ENCODE data around the gene SPG7.

SPG7 gene

DNA sequence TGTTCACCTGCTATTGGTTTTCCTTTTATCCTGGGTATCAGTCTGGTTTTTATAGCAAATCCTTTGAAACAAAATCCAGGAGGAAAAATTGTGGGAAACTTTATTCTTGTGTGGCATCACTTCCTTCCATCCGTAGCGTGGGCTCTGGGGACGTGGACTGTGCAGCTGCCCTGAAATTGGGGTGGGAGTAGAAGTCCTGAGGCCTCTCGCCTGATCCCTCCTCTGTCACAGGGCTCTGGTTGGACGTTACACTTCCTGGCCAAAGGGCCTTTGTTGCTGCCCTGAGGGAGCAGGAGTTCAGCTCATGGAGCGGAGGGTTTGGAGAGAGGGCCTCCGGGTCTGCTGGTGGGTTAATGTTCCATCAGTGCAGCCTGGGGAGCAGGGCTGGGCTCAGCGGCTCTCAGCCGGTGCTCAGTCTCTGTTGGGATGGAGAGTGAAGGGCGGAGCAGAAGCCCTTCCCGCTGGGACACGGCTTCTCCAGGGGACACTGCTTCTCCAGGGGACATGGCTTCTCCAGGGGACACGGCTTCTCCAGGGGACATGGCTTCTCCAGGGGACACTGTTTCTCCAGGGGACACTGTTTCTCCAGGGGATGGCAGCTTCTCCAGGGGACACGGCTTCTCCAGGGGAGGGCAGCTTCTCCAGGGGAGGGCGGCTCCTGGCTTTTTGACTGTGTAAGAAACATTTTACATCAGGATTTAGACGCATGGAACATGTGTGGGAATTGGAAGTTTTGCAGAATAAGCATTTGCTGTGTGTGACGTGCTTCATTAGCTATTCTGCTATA is 37.0 kb downstream of the SPG7 start:
- H3K27ac ChIP-seq = no peak overlapping the region
- DNase-seq (ENCODE audit: low read depth, low spot score) = no peak

DNA sequence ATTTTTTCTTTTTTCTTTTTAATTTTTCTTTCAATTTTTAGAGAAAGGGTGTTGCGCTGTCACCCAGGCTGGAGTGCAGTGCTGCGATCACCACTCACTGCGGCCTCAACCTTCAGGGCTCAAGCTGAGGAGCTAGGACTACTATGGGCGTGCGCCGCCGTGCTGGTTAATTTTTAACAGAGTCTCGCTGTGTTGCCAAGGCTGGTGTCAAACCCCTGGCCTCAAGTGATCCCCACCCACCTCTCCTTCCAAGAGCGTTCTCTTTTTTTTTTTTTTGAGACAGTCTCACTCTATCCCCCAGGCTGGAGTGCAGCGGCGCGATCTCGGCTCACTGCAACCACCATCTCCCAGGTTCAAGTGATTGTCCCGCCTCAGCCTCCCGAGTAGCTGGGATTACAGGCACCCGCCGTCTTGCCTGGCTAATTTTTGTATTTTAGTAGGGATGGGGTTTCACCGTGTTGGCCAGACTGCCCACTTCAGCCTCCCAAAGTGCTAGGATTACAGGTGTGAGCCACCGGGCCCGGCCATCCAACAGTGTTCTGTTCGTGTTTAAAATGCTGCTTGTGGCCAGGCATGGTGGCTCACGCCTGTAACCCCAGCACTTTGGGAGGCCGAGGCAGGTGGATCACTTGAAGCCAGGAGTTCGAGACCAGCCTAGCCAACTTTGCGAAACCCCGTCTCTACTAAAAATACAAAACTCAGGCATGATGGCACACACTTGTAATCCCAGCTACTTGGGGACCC is 37.8 kb downstream of the SPG7 start:
- no peak overlapping the region for H3K27ac ChIP-seq
- DNase-seq (ENCODE audit: low read depth, low spot score) = no peak

DNA sequence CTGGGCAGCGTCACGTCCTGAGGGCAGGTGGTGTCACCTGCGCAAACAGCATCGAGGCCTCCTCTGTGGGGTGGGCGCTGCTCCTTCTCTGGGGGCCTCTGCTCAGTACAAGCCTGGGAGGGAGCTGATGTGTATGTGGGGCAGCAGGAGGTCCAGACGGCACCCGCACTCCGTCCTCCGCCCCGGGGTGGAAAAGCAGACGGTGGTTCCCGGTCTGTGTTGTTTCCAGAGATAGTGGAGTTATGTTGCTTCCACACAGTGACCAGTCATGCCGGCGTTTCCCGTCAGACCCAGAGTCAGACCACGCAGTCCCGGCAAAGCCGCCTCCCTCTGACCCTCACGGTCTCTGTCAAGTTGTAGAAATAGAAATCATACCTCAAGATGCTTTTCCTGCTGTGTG is 38.6 kb downstream of the SPG7 start:
- DNase-seq (ENCODE audit: low read depth, low spot score) = no peak

DNA sequence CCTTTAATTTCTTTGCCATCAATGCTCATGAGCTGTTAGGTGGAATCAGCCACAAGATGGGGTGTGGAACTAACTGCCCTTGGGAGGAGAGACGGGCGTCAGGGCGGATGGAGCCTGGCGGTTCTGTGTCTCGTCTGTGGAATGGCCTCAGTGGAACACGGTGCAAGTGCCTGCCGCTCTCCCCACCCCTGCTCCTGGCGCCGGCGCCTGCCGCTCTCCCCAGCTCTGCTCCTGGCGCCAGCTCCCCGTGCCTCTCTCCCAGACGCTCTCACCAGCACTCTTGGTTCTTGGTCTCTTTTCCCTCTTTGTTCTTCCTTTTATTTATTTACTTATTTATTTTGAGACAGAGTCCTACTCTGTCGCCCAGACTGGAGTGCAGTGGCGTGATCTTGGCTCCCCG is 39.1 kb downstream of the SPG7 start:
- no peak for DNase-seq (ENCODE audit: low read depth, low spot score)
- H3K27ac ChIP-seq = no peak overlapping the region

More for the DNA sequence above, 38.6 kb downstream of the SPG7 start:
- H3K27ac ChIP-seq = no peak overlapping the region

DNA sequence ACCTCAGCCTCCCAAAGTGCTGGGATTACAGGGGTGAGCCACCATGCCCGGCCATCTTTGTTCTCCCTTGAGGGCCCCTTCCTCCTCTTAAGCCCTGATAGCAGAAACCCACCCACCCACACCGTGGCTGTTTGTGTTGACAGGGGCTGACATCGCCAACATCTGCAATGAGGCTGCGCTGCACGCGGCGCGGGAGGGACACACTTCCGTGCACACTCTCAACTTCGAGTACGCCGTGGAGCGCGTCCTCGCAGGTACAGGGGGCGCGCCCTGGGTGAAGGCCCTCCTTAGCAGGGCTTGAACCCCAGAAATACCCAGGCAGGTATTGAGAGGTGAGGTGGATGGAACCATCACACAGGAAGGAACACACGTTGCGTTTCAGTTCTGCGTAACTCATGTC is 39.7 kb downstream of the SPG7 start:
- no peak overlapping the region for H3K27ac ChIP-seq
- DNase-seq (ENCODE audit: low read depth, low spot score) = no peak

DNA sequence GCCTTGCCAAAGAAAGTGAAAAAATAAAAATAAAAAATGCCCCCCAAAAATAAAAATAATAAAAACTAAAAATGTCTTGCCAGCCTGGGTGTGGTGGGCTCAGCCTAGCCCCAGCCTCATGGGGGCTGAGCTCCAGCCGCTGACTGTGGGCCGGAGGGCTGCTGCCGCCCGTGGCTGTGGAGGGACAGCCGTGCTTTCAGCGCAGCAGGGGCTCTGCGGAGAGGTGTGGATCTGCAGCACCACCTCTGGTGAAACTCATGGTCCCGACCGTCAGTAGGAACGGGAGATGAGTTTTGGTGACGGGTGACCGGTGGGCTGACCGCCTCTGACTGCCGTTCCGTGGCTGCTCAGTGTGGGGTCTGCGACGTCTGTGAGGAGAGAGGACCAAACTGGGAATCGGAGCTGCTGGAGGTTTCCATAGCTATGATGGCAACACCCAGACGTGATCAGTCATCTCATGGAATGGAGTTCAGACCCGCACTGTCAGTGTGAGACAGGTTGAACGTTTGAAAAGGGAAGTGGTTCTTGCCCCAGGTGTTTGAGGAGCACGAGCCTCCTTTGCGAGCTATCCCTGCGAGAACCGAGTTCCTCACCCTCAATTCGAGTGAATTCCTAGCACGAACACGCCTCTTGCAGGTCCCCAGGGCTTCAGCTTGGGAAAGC is 40.3 kb downstream of the SPG7 start:
- no peak for DNase-seq (ENCODE audit: low read depth, low spot score)
- H3K27ac ChIP-seq = no peak overlapping the region

DNA sequence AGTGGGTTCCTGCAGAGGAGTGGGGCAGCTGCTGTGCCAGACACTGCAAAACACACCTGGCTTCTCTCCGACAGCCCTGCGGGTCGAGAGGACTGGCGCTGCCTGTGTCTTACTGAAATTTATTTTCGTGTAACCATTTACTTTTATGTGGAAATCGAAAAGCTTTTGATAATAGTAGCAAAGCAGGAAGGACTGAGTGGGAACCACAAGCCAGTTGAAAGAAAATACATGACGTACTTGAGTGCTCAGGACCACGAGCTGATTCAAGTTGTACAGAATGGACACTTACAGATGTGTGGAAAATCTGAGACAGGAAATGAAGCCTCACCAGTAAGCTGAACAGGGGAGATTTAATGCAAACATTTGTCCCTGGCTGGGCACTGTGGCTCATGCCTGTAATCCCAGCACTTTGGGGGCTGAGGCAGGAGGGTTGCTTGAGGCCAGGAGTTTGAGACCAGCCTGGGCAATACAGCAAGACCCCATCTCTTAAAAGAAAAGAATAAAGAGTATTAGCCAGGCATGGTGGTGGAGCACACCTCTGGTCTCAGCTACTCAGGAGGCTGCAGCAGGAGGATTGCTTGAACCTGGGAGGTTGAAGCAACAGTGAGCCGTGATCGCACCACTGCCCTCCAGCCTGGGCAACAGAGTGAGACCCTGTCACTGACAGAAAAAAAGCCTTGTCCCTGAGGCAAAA is 41.0 kb downstream of the SPG7 start:
- DNase-seq (ENCODE audit: low read depth, low spot score) = no peak
- H3K27ac ChIP-seq = no peak overlapping the region

DNA sequence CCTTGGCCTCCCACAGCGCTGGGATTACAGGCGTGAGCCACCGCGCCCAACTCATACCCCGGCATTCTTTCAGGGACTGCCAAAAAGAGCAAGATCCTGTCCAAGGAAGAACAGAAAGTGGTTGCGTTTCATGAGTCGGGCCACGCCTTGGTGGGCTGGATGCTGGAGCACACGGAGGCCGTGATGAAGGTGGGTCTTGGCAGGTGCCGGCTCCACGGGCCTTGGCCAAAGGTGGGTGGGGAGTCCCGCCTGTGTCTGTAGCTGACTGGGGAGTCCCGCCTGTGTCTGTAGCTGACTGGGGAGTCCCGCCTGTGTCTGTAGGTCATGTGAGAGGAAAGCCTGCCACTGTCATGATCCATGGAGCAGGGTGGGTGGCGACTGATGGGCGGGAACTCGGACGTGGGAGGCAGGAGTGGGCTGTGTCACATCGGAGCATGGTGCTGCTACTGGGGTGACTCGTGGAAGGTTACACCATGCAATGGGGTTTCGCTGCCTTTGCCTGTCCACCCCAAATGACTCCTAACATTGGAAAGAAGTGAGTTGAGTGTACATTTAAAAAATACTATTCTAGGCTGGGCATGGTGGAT is 42.3 kb downstream of the SPG7 start:
- no peak for DNase-seq (ENCODE audit: low read depth, low spot score)
- H3K27ac ChIP-seq = no peak overlapping the region

DNA sequence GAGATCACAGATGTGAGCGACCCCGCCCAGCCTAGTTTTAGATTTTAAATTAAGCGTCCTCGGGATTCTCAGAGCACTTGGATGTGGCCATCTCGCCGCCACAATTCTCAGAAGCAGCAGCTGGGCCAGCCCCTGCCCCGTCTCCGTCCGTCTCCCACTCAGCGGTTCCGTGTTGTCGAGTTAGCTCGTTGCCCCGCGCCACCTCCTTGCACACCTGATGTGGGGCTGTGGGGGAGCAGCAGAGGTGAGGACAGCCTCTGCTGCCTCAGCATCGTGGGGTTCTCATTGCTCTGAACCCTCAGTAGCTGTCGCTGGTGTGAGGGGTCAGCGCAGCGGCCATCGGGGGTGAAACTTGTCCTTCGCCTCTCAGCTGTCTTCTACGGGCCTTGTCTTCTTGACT is 44.1 kb downstream of the SPG7 start:
- no peak overlapping the region for H3K27ac ChIP-seq
- no peak for DNase-seq (ENCODE audit: low read depth, low spot score)

DNA sequence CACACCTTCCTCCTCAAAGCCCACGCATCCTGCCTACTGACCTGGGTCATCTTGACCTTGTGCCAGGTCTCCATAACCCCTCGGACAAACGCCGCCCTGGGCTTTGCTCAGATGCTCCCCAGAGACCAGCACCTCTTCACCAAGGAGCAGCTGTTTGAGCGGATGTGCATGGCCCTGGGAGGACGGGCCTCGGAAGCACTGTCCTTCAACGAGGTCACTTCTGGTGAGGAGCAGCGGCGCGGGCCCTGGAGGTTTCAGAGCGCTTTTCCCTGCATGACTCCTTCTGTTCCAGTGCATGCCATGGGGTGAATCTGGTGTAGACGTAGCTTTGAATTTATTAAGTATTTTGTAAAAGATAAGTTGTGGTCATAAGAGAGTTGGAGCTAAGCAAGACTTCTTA is 44.7 kb downstream of the SPG7 start:
- no peak overlapping the region for H3K27ac ChIP-seq
- DNase-seq (ENCODE audit: low read depth, low spot score) = no peak

DNA sequence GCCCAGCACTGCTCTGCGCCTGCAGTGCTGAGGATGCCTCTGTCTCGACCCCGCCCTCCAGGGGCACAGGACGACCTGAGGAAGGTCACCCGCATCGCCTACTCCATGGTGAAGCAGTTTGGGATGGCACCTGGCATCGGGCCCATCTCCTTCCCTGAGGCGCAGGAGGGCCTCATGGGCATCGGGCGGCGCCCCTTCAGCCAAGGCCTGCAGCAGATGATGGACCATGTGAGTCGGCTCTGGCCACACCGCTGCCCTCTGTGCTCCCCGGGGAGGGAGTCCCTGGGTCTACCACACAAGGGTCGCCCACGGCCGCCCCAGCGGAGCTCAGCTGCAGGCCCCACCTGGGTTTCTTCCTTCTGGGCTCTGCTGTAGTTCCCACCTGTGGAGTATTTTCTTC is 45.5 kb downstream of the SPG7 start:
- H3K27ac ChIP-seq = no peak overlapping the region
- no peak for DNase-seq (ENCODE audit: low read depth, low spot score)

DNA sequence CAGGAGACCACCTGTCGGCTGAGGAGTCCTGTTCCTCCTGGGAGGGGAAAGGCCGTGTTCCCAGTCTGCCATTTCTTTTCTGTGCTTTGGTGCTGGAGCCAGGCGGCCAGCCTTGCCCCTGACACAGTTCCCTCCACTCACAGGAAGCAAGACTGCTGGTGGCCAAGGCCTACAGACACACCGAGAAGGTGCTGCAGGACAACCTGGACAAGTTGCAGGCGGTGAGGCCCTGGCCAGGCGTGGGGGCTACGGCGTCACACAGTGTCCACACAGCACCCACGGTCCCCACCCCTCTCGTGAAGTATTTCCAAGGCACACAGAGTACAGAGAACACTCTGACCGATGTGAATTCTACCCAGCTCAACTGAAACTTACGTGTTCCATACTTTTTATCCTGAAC is 46.1 kb downstream of the SPG7 start:
- H3K27ac ChIP-seq = no peak overlapping the region
- DNase-seq (ENCODE audit: low read depth, low spot score) = no peak

DNA sequence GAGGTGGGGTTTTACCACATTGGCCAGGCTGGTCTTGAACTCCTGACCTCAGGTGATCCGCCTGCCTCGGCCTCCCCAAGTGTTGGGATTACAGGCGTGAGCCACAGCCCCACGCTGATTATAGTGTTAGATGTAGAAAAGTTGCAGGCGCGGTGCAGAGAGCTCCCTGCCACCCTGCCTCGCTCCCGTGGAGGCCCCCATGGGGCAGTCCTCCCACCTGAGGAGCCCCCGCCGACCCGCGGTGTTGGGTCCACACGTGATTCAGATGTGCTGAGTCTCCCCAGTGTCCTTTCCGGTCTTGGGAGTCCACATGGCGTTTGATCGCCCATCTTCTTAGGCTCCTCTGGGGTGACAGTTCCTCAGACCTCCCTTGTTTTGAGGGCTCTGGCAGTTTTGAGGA is 47.1 kb downstream of the SPG7 start:
- no peak overlapping the region for H3K27ac ChIP-seq
- no peak for DNase-seq (ENCODE audit: low read depth, low spot score)

DNA sequence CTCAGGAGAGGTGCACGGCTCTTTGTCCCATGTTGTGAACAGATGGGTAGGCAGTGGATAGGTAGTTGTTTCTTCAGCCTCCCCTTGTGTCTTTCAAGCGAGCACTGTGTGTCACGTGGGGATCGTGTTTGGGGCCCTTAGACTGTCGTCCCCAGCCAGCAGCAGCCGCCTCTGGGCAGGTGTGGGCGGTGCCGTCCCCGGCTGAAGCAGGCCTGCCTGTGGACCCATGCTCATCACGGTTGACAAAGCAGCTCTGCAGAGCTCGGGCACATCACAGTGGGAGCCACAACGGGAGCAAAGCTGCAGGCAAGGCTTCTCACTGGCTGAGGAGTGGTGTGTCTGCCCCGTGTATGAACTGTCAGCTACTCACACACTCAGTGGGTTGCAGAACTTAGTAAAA is 47.6 kb downstream of the SPG7 start:
- H3K27ac ChIP-seq = no peak overlapping the region
- no peak for DNase-seq (ENCODE audit: low read depth, low spot score)

DNA sequence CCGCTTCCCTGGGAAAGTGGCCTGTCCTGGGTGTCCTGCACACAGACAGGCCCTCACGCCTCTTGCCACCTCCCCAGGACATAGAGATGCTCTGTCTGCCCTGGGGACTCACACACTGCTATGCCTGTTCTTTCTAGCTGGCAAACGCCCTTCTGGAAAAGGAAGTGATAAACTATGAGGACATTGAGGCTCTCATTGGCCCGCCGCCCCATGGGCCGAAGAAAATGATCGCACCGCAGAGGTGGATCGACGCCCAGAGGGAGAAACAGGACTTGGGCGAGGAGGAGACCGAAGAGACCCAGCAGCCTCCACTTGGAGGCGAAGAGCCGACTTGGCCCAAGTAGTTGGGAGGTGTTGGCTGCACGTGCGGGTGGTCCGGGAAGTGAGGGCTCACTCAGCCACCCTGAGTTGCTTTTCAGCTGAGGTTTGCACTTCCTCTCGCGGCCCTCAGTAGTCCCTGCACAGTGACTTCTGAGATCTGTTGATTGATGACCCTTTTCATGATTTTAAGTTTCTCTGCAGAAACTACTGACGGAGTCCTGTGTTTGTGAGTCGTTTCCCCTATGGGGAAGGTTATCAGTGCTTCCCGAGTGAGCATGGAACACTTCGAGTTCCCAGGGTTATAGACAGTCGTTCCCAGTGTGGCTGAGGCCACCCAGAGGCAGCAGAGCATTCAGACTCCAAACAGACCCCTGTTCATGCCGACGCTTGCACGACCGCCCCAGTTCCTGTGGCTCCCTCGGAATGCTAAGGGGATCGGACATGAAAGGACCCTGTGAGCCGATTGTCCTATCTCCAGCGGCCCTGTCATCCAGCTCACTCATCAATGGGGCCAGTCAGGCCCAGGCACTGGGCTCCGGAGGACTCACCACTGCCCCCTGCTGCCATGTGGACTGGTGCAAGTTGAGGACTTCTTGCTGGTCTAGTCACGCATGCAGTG is 48.8 kb downstream of the SPG7 start:
- DNase-seq (ENCODE audit: low read depth, low spot score) = no peak
- no peak overlapping the region for H3K27ac ChIP-seq

DNA sequence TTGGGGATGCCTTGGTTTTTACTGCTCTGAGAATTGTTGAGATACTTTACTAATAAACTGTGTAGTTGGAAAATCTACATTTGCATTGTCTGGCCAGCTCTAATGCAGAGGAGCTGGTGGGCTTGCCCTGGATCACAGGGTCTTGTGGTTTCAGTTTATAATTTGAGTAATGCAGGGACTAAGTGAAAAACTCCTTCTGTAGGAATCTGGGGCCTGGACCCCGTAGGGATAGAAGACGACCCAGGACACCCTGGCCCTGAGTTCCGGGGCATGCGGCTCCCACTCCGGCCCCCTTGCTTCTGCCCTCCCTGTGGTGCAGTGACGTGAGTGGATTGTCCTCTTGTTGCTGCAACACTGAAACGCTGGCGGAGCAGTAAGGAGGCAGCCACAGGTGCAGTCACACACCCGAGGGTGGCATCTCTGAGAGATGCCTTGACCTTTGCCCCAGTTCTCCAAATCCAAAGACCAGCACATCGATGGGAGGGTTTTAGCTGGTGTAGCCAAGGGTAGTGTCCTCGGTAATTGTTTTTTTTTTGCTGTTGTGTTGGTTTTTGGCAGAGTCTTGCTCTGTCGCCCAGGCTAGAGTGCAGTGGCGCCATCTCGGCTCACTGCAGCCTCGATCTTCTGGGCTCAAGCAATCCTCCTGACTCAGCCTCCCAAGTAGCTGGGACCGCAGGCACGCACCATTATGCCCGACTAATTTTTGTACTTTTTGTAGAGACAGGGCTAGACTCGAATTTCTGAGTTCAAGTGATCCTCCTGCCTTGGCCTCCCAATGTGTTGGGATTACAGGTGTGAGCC is 49.7 kb downstream of the SPG7 start:
- peak overlapping the region; percentile 98 for H3K27ac ChIP-seq

DNA sequence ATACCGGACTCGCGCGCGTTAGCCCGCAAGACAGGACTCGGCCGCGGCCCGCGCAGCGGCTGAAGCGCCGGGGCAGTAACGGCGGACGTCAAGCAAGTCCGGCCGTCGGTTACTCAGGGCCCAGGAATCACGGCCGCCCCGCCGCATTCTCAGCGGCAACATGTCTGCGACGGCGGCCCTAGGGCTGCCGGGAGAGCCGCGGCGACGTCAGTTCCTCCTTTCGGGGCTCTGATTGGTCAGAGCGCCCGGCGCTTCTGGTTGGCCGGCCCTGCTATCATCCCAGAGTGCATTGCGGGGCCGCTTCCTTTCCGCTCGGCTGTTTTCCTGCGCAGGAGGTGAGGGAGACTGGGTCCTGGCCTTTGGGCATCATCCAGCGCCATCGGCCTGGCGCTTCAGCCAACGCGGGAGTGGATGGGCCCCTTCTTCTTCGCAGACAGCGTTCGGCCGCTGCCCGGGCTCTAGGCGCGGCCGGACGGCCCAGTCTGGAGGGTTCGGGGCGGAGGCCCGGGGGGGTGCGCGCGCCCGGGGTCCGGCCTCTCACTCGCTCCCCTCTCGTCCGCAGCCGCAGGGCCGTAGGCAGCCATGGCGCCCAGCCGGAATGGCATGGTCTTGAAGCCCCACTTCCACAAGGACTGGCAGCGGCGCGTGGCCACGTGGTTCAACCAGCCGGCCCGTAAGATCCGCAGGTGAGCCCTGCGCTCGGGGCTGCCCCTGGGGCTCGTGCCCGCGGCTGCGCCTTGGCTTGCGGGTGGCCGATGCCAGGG is 52.4 kb downstream of the SPG7 start, which contains the start of gene RPL13:
TSS of gene RPL13 (plus strand) at position 305 of the 764 bp plus-strand sequence. CDS start at position 583, 278 bp downstream.
- H3K27ac ChIP-seq = peak within 1 kb of the TSS; percentile 98
- peak; percentile 78 for DNase-seq (ENCODE audit: low read depth, low spot score)

More for the DNA sequence above, 49.7 kb downstream of the SPG7 start:
- DNase-seq (ENCODE audit: low read depth, low spot score) = no peak

Measured in epithelial cell of prostate (primary cell).